Measurements from ENCODE around the gene HOXD3.

Gene HOXD3

GRCh38 chr2:176177580-176178037 is 20.5 kb downstream of the HOXD3 start:
- no peak for DNase-seq (ENCODE audit: low read depth, low spot score)

- DNase-seq (ENCODE audit: low read depth, low spot score), result no peak
These were observed 21.1 kb downstream of the HOXD3 start for GRCh38 chr2:176178038-176178756.

GRCh38 chr2:176178757-176179295 is 21.7 kb downstream of the HOXD3 start:
- DNase-seq (ENCODE audit: low read depth, low spot score), result no peak

- DNase-seq (ENCODE audit: low read depth, low spot score), result no peak
These were observed 24.4 kb downstream of the HOXD3 start for GRCh38 chr2:176181551-176181950.

- no peak for DNase-seq (ENCODE audit: low read depth, low spot score)
These were observed 25.6 kb downstream of the HOXD3 start for GRCh38 chr2:176182671-176183070.

GRCh38 chr2:176184749-176185148 is 27.6 kb downstream of the HOXD3 start:
- no peak for DNase-seq (ENCODE audit: low read depth, low spot score)

- DNase-seq (ENCODE audit: low read depth, low spot score), result no peak
These were observed 28.9 kb downstream of the HOXD3 start for GRCh38 chr2:176186024-176186423.

GRCh38 chr2:176187200-176187898 is 30.2 kb downstream of the HOXD3 start:
- DNase-seq (ENCODE audit: low read depth, low spot score), result no peak

- DNase-seq (ENCODE audit: low read depth, low spot score), result no peak
These were observed 31.0 kb downstream of the HOXD3 start, which contains the start of gene HOXD1 for GRCh38 chr2:176187899-176188773. HOXD1 (plus strand) TSS chr2:176188668; CDS start chr2:176188802, 134 bp downstream.

GRCh38 chr2:176188774-176189680 is 31.9 kb downstream of the HOXD3 start:
- no peak for DNase-seq (ENCODE audit: low read depth, low spot score)

GRCh38 chr2:176189681-176190641 is 32.9 kb downstream of the HOXD3 start:
- no peak for DNase-seq (ENCODE audit: low read depth, low spot score)

GRCh38 chr2:176192351-176192750 is 35.2 kb downstream of the HOXD3 start:
- DNase-seq (ENCODE audit: low read depth, low spot score), result no peak

- DNase-seq (ENCODE audit: low read depth, low spot score), result no peak
These were observed 35.9 kb downstream of the HOXD3 start for GRCh38 chr2:176193048-176193447.

- DNase-seq (ENCODE audit: low read depth, low spot score), result no peak
These were observed 42.8 kb downstream of the HOXD3 start for GRCh38 chr2:176199902-176200301.

- no peak for DNase-seq (ENCODE audit: low read depth, low spot score)
These were observed 43.9 kb downstream of the HOXD3 start for GRCh38 chr2:176200971-176201370.

GRCh38 chr2:176202491-176202890 is 45.4 kb downstream of the HOXD3 start:
- no peak for DNase-seq (ENCODE audit: low read depth, low spot score)

GRCh38 chr2:176205126-176205525 is 48.0 kb downstream of the HOXD3 start:
- no peak for DNase-seq (ENCODE audit: low read depth, low spot score)

- no peak for DNase-seq (ENCODE audit: low read depth, low spot score)
These were observed 49.0 kb downstream of the HOXD3 start for GRCh38 chr2:176206136-176206535.

- DNase-seq (ENCODE audit: low read depth, low spot score), result no peak
These were observed 49.6 kb downstream of the HOXD3 start for GRCh38 chr2:176206682-176207081.

GRCh38 chr2:176211110-176211509 is 54.0 kb downstream of the HOXD3 start:
- no peak for DNase-seq (ENCODE audit: low read depth, low spot score)

Measured in iPS DF 19.7 (cell line).